ENCODE measurements around the gene NFATC1.

Gene NFATC1

DNA sequence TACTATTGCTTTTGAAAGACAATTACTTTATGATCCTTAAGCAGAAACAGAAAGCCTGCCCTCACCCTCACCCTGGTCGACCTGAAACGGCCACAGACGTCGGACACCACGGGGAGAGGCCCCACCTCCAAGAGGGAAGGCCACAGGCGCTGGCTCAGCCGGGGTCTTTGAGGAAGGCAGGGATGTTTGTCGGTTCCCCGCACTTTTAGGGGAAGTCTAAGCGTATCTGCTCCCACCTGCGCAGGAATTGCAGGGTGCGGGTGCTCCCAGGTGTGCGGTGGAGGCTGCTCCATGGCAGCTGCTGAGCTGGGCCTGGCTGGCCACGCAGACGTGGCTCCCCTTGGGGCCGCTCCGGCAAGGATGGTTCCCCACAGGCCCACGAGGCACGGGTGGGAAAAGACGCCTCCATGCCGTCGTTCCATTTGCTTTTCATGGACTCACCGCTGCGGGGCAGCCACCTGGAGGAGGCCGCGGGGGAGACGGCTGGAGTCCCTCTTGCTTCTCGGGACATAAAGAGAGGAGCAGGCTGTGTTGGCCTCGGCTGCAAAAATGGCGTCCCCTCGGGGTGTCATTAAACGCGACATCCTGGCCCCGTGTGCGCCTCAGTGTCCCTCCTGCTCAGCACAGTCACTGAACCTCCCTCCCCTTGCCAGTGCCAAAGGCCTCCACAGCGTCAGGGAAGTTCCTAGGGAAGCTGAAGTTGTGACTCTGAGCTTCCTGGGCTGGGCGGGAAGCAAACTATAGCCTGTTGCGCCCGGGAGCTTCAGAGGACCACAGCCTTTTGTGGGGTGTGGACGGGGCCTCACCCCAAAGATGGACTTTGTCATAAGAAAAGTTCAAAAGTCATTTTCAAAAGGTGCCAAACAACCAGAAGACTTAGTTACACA, 63.4 kb downstream of the NFATC1 start:
- DNase-seq (ENCODE audit: low read depth) = no peak
- TF ChIP-seq, protein P1, sequence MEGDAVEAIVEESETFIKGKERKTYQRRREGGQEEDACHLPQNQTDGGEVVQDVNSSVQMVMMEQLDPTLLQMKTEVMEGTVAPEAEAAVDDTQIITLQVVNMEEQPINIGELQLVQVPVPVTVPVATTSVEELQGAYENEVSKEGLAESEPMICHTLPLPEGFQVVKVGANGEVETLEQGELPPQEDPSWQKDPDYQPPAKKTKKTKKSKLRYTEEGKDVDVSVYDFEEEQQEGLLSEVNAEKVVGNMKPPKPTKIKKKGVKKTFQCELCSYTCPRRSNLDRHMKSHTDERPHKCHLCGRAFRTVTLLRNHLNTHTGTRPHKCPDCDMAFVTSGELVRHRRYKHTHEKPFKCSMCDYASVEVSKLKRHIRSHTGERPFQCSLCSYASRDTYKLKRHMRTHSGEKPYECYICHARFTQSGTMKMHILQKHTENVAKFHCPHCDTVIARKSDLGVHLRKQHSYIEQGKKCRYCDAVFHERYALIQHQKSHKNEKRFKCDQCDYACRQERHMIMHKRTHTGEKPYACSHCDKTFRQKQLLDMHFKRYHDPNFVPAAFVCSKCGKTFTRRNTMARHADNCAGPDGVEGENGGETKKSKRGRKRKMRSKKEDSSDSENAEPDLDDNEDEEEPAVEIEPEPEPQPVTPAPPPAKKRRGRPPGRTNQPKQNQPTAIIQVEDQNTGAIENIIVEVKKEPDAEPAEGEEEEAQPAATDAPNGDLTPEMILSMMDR (conservative IDR thresholded peaks at IDR 0.05; ENCODE audit: low read depth, low read length) = no peak
- H3K4me3 ChIP-seq (ENCODE audit: low read length) = no peak overlapping the region

DNA sequence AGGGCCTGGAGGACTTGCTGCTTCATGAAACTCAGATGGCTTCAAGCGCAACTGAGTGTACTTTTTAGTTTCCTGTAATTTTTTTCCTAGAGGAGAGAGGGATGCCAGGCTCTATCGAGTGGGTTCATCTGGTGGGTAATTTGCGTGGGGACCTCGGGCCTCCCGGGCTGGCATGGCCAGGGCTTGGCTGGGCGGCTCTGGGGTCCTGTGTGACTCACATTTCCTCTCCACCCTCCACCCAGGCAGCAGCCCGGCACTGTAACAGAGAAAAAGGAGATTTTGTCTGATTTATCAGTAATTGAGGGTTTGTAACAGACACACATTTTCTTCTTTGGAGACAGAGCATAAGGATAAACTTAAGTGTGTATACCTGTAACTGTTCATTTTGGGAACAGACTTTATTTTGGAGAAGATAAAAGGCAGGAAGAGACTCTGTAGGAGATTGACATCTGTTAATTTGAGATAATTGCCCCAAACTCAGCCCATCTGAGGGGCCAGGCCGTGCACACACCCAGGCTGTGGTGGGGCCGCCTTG, 64.3 kb downstream of the NFATC1 start:
- DNase-seq (ENCODE audit: low read depth) = no peak
- TF ChIP-seq, protein P1 (conservative IDR thresholded peaks at IDR 0.05; ENCODE audit: low read depth, low read length) = no peak
- no peak overlapping the region for H3K4me3 ChIP-seq (ENCODE audit: low read length)

DNA sequence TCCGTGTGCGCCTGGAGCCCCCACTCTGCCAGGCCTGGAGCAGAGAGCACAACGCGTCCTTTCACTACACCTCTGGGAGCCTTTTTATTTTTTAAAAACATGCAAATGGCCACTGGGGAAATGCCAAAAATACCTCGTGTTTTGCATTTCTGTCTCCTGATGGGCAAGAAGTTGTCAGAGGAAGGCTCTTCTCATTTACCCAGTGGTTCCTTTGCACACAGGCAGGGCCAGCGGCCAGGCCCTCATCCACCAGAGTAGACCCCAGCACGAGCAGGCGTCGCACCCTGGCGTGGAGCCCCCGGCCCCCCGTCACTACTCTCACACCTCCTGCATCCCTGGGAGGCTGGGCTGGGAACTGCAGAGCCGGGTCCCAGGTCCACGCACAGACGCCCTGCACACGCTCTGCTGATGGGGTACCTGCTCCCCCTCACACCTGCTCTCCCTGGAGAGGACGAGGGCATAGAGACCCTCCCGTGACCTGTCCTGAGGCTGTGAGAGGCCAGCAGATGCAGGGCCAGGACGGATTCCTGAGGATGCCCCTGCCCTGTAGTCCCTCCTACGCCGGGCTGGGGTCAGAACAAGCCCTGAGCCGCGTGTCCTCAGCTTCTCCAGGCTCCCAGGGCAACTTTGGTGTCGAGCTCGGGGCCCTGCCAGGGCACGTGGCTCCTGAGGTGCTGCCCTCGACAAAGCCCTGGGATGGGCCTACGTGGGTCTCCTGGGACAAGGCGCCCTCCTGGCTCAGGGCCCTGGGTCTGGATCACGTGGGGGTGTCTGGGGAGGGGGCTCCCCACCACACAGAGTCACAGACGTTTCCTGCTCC, 65.0 kb downstream of the NFATC1 start:
- H3K4me3 ChIP-seq (ENCODE audit: low read length) = no peak overlapping the region
- DNase-seq (ENCODE audit: low read depth) = no peak
- TF ChIP-seq, protein P1 (conservative IDR thresholded peaks at IDR 0.05; ENCODE audit: low read depth, low read length) = no peak

DNA sequence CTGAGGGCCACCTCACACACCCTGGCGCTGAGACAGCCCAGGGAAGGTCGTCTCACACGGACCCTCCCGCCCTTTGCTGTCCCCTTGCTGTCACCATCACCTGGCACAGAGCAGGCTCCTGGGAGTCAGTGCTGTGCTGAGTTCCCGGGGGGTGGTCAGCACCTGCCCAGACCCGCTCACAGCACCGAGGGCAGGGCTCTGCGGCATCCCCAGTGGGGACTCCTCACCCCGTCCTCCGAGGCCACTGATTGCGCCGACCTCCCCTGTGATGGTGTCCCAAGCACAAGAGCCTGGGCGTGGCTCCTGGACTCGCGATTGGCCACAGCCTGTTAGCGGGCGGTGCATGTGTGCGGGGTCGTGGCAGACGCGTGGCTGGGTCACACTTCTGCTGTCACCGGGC, 65.9 kb downstream of the NFATC1 start:
- TF ChIP-seq, protein P1 (conservative IDR thresholded peaks at IDR 0.05; ENCODE audit: low read depth, low read length) = no peak
- no peak for DNase-seq (ENCODE audit: low read depth)
- H3K4me3 ChIP-seq (ENCODE audit: low read length) = no peak overlapping the region

DNA sequence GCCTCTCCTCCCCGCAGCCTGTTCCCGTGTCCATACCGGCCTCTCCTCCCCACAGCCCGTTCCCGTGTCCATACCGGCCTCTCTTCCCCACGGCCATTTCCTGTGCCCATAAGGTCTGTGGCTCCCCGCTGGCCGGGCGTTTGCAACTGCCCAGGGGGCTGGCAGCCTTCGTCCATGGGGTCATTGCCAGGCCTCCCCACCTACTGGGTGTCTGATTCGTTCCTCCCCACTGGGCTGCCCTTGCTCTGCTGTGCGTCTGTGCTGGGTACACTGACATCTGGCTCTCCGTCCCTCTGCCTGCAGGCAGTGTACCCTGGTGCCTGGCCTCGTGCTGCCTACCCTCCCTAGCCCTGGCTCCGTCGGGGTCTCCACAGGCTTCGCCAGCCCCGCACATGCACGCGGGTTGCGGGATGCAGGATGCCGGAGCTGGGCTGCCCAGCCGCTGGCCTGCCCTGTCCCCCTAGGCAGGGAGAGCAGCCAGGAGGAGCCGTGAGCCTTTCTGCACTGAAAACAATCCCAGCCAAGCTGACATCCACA, 67.8 kb downstream of the NFATC1 start:
- no peak overlapping the region for H3K4me3 ChIP-seq (ENCODE audit: low read length)
- no peak for DNase-seq (ENCODE audit: low read depth)
- TF ChIP-seq, protein P1 (conservative IDR thresholded peaks at IDR 0.05; ENCODE audit: low read depth, low read length) = no peak

DNA sequence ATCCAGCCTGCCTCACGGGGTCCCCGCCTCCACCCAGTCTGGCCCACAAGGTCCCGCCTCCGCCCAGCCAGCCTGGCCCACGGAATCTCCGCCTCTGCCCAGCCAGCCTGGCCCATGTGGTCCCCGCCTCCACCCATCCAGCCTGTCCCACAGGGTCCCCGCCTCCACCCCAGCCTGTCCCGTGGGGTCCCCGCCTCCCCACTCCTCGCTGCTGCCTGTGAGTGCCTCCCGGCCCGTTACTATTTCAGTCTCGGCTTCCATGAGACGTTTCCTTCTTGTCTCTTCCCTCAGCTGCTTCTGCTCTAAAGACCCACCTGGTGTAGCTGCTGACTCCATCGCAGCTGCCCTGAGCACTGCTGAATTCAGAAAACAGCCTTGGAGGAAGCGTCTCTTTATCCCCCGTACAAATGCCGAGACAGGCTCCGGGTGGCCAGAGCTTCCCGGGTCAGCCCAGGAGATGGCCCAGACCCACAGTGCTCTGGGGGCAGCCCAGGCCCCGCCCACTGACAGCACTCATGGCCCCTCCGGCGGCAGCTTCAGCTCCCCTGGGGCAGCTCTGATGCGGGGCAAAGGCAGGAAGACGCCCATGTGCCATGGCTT, 69.8 kb downstream of the NFATC1 start:
- no peak for DNase-seq (ENCODE audit: low read depth)
- TF ChIP-seq, protein P1 (conservative IDR thresholded peaks at IDR 0.05; ENCODE audit: low read depth, low read length) = no peak
- peak overlapping the region; percentile 26 for H3K4me3 ChIP-seq (ENCODE audit: low read length)
